A673 (cell line): ENCODE measurements around the gene ZNF740. TPM values are rescaled to one million over a fixed set of nuclear protein-coding genes. Genes with fewer than 3 reads are reported as not detected.

Source experiments
- BruUV-seq: library from RNA; stranded (reverse); fragments of 400-500 nt; replicated peaks from 2 replicates; lab custom pipeline; 2021; lab: Mats Ljungman, UMichigan
- CTCF ChIA-PET: fragments of 300-600 bp; sonication (Branson Sonifier 250); formaldehyde crosslinking; loops from one replicate; lab custom pipeline; 2022; ENCODE audit warnings: antibody characterized with exemption; lab: Charles Lee
- POLR2A ChIA-PET: fragments of 300-600 bp; sonication (Branson Sonifier 250); formaldehyde crosslinking; loops from one replicate; lab custom pipeline; 2022; ENCODE audit warnings: antibody characterized with exemption; ENCODE audit not compliant: low non-redundant PET; lab: Charles Lee
- DNase-seq: peaks from one replicate; pipeline ENCODE4 v3.0.0-alpha.2; 2015; ENCODE audit warnings: low spot score
- H3K27ac ChIP-seq: fragments of 200-600 bp; sonication (generic); 2 replicates; pipeline ENCODE4 v1.5.1; 2016; ENCODE audit warnings: mixed run types, low read depth, mild to moderate bottlenecking, mixed read lengths, antibody characterized with exemption, low read length; ENCODE audit not compliant: poor library complexity, severe bottlenecking
- H3K27me3 ChIP-seq: fragments of 200-600 bp; sonication (generic); replicated peaks from 2 replicates; pipeline ENCODE4 v1.6.1; 2017; ENCODE audit warnings: mixed run types, low read depth, mild to moderate bottlenecking, mixed read lengths, antibody characterized with exemption, low read length; ENCODE audit not compliant: insufficient read depth, poor library complexity
- H3K36me3 ChIP-seq: fragments of 200-600 bp; sonication (generic); 2 replicates; pipeline ENCODE4 v1.6.1; 2016; ENCODE audit warnings: mixed run types, mild to moderate bottlenecking, mixed read lengths, antibody characterized with exemption, low read length; ENCODE audit not compliant: insufficient read depth, poor library complexity, severe bottlenecking
- H3K4me1 ChIP-seq: fragments of 200-600 bp; sonication (generic); 2 replicates; pipeline ENCODE4 v1.6.1; 2017; ENCODE audit warnings: mixed run types, mild to moderate bottlenecking, mixed read lengths, antibody characterized with exemption, low read length; ENCODE audit not compliant: insufficient read depth, poor library complexity, severe bottlenecking
- H3K4me3 ChIP-seq: fragments of 200-600 bp; sonication (generic); 2 replicates; pipeline ENCODE4 v1.5.1; 2016; ENCODE audit warnings: low read depth, mixed run types, mild to moderate bottlenecking, mixed read lengths, low read length; ENCODE audit not compliant: poor library complexity, severe bottlenecking
- H3K9me3 ChIP-seq: fragments of 200-600 bp; sonication (generic); 2 replicates; pipeline ENCODE4 v1.6.1; 2016; ENCODE audit warnings: mixed run types, low read depth, mild to moderate bottlenecking, mixed read lengths, antibody characterized with exemption, low read length; ENCODE audit not compliant: poor library complexity, severe bottlenecking
- EZH2 ChIP-seq: fragments of 200-600 bp; sonication (generic); IDR thresholded peaks from 2 replicates; pipeline ENCODE4 v1.6.1; 2017; ENCODE audit warnings: borderline replicate concordance, low read depth, mild to moderate bottlenecking, mixed read lengths, antibody characterized with exemption, low read length; ENCODE audit not compliant: poor library complexity, severe bottlenecking
- intact Hi-C: fragments of 100-400 bp; cut with micrococcal nuclease; formaldehyde crosslinking; loops from one replicate; pipeline ENCODE4 v1.10.0; 2022; ENCODE audit not compliant: unreplicated experiment
- total RNA-seq: library from RNA; stranded (reverse); gene quantifications from 2 replicates; pipeline ENCODE4 v1.2.3, GENCODE V29; 2021
- TF ChIP-seq, protein P1 (sequence below): fragments of 300-800, 200-600 bp; sonication (generic); conservative IDR thresholded peaks from 2 replicates; pipeline ENCODE4 v1.5.1; 2017; ENCODE audit warnings: low read depth, mild to moderate bottlenecking, antibody characterized with exemption, low read length, moderate library complexity, mixed read lengths

Gene ZNF740
- total RNA-seq, 1 experiment from 2014 or later = 48.6 TPM

DNA sequence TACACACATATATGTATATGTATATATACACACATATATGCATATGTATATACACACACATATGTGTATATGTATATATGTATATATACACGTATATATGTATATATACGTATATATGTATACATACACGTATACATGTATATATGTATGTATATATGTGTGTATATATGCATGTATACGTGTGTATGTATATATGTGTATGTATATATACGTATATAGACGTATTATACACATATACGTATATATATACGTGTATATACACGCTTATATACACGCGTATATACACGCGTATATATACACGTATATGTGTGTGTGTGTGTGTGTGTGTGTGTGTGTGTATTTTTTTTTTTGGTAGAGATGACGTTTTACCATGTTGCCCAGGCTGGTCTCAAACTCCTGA is 32.9 kb upstream of the ZNF740 start:
- intact Hi-C loops = no loop called here
- TF ChIP-seq, protein P1, sequence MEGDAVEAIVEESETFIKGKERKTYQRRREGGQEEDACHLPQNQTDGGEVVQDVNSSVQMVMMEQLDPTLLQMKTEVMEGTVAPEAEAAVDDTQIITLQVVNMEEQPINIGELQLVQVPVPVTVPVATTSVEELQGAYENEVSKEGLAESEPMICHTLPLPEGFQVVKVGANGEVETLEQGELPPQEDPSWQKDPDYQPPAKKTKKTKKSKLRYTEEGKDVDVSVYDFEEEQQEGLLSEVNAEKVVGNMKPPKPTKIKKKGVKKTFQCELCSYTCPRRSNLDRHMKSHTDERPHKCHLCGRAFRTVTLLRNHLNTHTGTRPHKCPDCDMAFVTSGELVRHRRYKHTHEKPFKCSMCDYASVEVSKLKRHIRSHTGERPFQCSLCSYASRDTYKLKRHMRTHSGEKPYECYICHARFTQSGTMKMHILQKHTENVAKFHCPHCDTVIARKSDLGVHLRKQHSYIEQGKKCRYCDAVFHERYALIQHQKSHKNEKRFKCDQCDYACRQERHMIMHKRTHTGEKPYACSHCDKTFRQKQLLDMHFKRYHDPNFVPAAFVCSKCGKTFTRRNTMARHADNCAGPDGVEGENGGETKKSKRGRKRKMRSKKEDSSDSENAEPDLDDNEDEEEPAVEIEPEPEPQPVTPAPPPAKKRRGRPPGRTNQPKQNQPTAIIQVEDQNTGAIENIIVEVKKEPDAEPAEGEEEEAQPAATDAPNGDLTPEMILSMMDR = no peak
- no peak for TF ChIP-seq EZH2
- Histone ChIP-seq H3K36me3 (no peaks in the 10 kb centered on the region), H3K9me3 (no peaks in the 10 kb centered on the region), H3K27ac (no peak overlapping the region), H3K4me1 (no peaks in the 10 kb centered on the region), H3K4me3 (no peak overlapping the region), H3K27me3 (no peaks in the 10 kb centered on the region)
- POLR2A ChIA-PET = no interaction called here
- CTCF ChIA-PET = no interaction called here
- no TSS peak for BruUV-seq
- no peak for DNase-seq

DNA sequence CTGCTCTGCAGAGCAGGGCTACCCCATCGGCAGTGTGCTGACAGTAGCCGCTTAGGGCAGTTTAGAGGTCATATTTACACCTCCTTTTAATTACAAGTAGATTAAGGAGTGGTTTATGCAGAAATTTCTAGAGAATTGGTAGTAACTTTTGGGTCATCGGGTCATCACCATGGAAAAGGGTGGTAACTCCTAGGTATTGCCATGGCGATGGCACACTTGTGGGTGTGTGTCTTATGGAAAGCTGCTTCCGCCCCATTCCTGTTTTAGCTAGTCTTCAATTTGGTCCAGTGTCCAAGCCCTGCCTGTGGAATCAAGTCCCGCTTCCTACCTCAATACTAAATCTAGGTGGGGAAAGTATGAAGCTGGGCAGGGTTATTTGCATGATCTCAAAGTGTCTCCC is 29.5 kb upstream of the ZNF740 start:
- intact Hi-C loops = no loop called here
- no peak for DNase-seq
- BruUV-seq = no TSS peak
- H3K9me3 ChIP-seq = no peaks in the 10 kb centered on the region
- no peaks in the 10 kb centered on the region for H3K27me3 ChIP-seq
- H3K36me3 ChIP-seq = no peaks in the 10 kb centered on the region
- H3K27ac ChIP-seq = no peak overlapping the region
- no peaks in the 10 kb centered on the region for H3K4me1 ChIP-seq
- no peak for TF ChIP-seq EZH2
- TF ChIP-seq, protein P1 = no peak
- ChIA-PET POLR2A (no interaction called here), CTCF (no interaction called here)
- no peak overlapping the region for H3K4me3 ChIP-seq

DNA sequence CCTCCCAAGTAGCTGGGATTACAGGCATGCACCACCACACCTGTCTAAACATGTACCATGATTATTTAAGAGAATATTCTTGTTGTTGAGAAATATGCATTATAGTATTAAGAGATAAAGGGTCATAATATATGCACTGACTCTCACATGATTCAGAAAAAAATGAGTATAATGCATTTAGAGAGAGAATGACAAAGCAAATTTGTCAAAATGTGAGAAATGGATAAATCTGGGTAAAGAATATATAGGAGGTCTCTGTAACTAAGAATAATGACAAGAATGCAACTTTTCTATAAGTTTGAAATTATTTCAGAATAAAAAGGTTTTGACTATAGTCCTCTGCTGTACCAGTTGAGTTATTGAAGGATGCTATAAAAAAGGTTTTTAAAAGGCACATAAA is 28.1 kb upstream of the ZNF740 start:
- CTCF ChIA-PET = no interaction called here
- H3K27ac ChIP-seq = no peak overlapping the region
- no peaks in the 10 kb centered on the region for H3K27me3 ChIP-seq
- H3K9me3 ChIP-seq = no peaks in the 10 kb centered on the region
- no TSS peak for BruUV-seq
- POLR2A ChIA-PET = no interaction called here
- intact Hi-C loops = no loop called here
- H3K36me3 ChIP-seq = no peaks in the 10 kb centered on the region
- TF ChIP-seq, protein P1 = no peak
- TF ChIP-seq EZH2 = no peak
- H3K4me1 ChIP-seq = no peaks in the 10 kb centered on the region
- H3K4me3 ChIP-seq = no peak overlapping the region
- no peak for DNase-seq
